CD4-positive, alpha-beta T cell treated with Interleukin-12 subunit alpha and Interleukin-12 subunit beta, for 1 hour (primary cell): ENCODE results near the gene ELK4.

Source experiments
- DNase-seq: peaks from one replicate; pipeline ENCODE4 v3.0.0-alpha.2; 2020

The ELK4 gene

DNA sequence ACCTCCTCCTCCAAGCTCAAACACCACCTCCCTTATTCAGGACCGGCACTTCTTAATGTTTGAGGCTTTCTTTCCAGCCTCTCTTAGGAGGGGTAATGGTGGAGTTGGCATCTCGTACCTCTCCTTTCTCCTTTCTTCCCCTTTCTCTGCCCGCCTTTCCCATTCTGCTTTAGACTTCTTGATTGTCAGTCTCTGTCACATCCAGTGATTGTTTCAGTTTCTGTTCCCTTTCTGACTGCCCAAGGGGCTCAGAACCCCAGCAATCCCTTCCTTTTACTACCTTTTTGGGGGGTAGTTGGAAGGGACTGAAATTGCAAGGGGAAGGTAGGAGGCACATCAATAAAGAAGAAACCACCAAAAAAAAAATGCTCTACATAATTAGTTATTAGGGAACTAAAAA is 5.6 kb downstream of the ELK4 start:
- DNase-seq: no peak

DNA sequence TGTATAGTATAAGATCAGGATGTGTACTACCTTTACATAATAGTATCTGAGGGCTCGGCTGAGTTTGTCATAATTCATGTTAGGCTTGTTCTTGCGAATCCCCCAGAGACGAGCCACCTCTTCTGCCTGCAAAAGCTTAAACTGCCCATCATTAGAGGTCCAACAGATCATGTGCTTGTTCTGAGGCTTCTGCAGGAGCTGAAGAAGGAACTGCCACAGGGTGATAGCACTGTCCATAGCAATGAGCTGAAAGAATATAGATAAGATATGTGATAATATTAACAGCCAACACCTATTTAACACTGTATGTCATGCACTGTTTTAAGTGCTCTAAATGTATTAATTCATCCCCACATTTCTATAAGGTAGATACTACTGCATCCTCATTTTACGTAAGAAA is 8.2 kb downstream of the ELK4 start:
- no peak for DNase-seq

DNA sequence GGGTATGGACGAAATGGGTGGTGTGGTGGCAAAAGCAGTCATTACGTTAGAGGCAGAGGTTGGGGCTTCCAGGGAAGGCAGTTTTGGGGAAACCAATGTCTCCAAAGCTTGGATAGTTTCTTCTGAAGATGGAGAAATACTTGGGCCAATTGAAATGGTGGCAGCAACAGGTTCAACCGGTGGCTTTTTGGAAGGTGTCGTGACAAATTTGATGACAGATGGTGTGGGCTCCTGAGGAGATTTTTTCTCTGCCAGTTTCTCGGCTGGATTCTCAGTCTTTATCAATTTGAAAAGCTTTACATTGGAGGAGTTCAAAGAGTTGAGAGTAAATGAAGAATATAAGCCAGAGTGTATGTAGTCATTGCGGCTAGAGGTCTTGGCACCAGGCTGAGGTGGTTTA is 11.5 kb downstream of the ELK4 start:
- DNase-seq: no peak

DNA sequence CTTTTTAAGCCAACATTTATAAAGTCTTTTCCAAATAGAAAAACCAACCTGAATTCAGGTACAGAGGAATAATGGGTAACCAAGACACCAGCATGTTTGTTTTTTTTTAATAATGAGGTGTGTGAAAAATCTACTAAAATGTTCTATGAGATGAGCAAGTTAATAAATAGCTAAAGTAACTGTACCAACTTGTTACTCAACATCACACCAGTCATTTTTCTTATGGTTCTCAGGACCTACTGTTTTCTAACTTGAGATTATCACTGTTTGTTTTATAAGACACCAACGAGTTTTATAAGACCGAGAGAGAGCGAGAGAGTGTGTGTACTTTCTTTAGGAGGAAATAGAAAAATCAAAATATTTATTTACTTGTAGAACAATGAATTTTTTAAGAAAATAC is 12.4 kb downstream of the ELK4 start:
- DNase-seq: no peak

DNA sequence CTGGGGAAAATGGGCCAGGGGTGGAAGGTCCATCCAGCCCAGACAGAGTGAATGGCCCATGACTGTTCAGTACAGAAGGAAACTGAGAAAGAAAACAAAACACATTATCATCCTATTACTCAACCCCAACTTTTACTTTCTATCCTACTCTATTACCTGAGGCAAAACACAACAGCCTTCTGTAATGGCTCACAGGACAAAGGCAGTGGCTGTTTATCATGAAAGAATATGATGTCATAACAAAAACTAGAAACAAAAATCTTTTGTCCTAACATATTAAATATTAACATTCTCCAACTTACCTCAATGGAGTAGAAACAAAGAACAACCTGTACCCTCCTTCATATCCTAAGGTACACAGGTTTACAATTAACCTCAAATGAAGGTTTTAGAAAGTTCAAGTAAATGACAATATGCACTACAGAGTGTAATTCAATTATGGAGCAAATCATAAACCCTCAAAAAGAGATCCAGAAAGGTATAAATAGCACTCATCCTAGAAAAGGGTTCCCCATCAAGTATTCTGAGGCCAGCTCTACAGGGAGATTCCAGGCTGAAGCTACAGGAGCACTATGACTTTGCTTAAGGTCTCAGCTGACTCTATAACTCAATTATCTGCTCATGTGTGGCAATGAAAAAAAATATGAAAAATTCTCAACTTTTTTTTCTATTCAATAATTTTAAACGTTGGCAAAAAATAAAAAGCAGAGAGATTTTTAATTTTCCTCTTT is 15.1 kb downstream of the ELK4 start:
- no peak for DNase-seq

DNA sequence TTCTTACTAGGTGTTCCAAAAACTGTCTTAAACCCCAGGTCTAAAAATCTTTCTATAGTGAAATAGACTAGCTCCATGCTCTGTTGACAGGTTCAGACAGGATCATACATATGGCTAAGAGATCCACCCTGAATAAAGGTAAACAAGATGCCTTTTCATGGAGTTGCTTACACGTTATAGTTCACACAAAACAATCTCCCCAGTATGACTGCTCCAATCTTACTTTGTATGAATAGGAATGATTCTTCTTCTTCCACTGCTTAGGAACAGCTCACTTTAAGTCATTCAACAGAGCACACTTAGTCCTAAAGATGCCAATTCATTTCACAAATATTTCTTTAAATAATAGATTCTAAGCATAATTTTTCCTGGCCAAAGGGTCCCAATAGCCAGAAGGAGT is 16.0 kb downstream of the ELK4 start:
- no peak for DNase-seq

DNA sequence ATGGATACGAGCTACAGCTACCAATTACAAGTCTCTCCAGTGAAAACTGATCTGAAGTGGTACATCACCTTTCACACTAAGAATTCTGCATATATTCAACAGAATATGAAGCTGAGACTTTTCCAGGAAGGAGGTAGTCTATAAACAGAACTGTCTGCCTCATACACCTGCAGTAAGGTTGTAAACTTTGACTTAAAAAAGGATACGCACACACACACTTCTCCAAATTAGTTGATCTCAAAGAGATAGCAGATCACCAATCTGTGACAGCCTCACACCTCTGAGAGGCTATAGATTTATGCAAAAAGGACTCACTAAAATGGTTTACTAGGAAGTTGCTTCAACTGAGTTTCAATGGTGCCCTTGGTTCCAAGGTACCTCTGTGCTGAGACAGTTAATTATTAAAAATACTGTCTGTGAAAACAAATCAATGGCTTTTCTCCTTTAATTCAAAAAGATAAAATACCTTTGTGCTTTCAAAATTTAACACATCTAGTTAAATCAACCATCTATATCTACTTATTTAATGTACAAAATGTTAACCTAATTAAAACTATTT is 17.9 kb downstream of the ELK4 start:
- DNase-seq: no peak

DNA sequence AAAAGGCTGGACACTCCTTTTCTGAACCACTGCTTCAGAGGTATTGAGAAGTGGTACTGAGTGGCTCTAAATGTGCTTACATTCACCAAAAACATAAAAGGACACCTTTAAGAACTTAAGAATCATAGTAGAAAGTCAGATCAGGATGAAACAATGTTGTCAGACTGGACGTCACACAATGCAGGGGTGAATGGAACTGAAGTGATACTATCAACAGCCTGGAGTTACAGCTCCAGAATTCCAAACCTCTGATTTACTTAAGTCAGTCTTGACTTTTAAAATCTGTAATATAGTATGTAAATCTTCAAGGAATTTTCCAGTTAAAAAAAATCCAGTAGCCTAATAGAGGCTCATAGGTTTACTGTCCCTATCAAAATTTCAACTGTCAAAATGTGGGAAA is 19.3 kb downstream of the ELK4 start:
- DNase-seq: no peak

DNA sequence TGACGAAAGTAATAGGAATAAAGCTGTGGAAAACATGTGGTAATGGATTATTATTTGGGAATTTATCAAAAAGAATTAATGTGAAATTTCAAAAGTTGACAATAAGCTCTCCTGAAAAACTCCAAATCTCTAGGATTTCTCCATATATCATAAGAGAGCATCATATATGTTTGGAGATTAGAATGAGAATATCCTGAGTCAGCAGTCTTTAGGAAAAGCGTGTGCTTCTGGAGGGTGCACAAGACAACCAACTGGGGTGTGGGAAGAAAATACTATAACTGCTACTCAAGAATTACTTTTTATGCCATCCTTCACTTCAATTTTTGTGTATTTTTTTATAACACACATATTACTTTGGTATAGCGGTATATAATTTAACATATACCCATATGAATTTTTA is 19.7 kb downstream of the ELK4 start:
- DNase-seq: no peak

DNA sequence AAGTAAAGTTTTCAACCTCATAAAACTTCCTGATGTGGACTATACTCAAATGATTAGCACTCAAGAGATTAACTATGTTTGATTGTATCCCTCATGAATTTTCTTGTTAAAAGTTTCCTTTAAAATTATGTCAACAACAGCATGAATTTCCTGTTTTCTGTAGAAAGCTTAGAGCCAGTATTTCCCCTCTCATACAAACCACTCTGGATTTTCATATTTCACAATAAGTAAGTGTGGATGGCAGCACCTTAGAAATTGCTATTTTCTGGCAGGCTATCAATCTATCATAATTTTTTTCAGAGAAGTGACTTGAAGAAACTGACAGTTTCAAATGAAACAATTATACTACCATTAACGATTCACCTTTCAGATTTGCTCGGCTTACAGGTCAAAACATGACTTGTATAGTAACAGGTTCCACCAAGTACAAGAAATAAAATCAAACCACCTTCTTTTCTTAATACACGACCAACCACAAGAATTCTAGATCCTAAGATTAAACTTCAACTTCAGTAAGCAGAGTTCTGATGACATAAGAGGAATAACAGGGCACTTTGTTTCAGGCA is 20.8 kb downstream of the ELK4 start:
- no peak for DNase-seq

DNA sequence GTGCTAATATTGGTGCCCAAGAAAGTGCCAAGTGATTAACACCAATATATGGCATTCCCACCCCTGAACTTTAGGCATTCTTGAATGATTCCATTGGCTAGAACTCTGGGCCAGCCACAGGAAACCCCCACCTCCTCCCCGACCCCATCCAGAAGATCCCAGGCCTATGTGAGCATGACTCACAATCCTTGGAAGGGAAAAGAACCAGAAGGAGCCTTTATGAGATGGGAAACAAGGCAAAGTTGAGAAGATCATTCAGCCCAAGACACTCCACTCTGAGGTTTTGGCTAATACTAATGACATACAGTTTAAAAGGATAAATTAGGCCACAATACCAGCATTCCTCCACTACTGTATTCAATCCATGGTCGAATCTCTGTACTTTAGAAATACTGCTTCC is 21.8 kb downstream of the ELK4 start:
- DNase-seq: no peak

DNA sequence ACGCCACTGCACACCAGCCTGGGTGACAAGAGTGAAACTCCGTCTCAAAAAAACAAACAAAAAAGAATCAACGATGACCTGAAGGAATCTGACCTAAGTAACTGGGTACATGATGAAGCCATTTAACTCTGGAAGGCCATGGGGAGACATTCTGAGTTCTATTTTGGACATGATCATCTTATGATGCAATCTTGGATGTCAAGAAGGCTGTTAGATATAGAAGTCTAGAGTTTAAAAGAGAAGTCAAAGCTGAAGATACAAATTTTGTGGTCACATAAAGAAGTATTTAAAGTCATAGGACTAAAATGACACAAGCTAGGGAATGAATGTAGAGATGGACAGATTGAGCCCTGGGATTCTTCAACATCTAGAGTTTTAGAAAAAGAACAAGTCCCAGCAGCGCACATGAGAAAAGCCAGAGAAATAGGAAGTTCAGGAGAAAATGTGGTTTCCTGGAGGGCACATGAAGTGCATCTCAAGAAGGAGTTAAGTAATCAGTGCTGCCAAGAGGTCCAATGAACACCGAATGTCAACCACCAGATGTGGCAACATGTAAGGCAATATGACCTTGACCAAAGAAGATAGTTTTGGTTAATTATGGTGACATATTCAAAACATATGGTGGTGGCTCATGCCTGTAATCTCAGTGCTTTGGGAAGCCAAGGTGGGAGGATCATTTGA is 26.8 kb downstream of the ELK4 start:
- no peak for DNase-seq

DNA sequence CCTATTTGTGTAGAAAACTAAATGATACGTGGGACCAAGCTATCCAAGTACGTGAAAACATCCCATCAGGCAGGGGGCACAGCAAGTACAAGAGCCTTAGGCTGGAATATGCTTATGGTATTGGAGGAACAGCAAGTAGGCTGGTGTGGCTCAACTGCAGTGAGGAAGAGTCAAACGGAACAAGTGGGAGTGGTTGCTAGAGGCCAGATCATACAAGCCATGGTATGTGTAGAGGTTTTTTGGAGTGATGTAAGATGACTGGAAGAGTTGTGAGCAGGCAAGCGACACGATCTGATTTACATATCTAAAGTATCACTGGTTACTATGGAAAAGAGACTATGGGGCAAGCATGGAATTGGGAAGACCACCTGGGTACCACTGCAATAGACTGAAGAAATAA is 27.8 kb downstream of the ELK4 start:
- DNase-seq: no peak

DNA sequence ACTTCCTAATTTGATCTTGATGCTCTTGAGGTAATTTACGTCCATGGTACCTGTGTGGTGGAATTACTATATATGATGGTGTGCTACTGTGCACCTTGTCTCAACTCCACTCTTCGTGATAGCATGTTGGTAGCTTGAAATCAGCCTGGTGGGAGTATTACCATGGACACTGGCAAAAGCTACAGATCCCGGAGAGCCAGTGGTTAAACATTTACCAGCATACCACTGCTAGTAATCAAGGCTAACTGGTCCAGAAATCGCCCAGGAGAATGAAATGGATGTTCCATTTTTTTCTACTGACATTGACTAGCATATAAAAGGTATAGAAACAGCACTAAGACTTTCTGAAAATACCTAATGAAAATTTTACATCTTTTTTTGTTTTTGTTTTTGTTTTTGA is 30.6 kb downstream of the ELK4 start:
- no peak for DNase-seq

DNA sequence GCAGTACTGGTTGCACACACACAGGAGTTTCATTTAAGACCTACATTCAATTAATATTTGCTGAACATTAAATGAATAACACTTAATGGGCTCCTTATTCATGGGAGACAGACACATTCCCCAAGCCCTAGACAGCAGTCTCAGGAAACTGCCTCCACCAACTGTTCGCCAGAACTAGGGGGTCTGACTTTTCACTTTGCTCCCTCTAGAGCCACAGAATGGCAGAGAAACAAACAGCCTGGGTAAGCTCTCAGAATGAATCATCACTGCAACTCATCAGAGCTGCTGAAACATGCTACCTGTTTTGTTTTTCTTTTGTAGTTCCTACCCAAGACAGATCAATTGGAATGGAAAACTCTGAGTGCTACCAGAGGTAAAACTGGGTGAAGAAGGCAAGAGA is 31.7 kb downstream of the ELK4 start:
- no peak for DNase-seq

DNA sequence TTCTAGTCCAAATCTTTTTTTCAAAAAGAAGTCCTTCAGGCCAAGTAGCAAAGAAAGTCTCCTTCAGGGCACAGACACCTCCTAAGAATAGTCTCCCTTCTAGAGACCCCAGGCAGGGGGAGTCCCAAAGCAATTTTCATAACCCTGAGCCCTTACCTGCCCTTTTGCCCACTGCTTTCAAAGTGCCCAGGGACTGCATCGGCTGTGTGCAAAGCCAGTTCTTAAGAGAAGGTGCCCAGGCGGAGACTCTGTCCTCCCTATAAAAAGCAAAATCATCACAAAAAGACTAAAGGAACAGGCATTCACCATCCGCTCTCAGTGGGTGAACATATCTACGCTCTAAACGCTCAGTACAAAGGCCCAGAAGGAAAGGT is 32.2 kb downstream of the ELK4 start:
- no peak for DNase-seq

DNA sequence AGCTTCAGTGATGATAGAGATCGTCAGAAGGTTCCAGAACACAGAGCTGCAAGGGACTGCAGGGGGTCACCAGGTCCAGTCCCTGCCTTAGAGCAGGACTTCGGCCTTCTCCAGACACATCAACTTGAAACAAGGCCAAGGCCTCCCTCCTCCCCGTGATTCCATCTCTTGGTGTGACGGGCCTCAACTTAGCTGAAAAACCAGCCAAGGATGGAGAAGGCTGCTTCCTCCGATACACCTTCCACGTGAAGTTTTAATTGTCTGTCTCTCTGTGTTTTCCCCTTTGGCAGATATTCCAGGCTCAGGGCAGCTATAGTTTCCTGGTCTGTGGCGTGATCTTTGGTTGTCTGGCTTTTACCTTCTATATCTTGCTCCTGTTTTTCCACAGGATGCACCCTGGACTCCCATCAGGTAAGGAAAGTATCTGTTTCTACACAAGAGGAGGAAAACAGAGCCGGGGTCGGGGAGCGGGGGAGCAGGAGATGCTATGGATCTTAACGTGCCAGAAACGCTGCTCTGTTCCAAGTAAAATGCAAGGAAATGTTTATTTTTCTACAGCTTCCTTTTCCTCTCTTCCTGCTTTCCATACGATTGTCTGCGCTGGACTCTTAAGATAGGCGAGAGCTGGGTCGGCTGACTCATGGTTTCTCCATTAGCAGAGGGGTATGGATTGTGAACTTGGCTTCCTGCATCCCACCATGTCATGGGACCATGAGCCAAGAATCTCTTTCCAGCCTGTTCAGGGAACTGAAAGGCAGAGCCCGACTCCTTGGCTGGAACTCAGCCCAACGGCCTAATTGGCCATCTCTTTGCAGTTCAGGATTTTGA is 32.8 kb downstream of the ELK4 start:
- DNase-seq: no peak

DNA sequence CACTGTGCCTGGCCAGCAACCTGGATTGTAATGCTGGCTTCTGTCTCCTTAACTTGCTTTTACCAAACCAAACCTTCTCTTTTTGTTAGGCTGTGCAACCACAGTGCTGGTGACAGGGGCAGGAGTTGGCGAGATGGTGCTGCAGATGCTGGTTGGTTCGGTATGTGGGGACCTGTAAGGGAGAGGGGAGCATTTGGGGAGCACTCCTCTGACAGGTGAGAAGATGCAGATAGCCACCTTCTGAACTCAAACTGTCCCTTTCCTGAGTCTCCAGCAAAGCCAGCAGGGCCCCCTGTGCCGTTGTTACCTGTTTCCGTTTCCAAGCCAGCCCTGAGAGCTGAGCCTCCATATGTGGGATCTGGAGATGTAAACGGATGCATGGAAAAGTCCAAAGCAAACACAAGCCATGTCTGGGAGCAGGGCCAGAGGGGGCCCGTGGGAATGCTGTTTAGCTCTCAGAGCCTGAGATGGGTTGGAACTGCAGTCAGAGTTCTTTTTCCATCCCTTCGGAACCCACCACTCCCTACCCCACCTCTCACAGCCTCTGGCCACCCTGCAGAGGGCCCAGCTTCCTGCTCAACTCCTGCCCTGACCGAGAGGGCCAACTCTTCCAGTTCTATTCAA is 34.0 kb downstream of the ELK4 start:
- no peak for DNase-seq

DNA sequence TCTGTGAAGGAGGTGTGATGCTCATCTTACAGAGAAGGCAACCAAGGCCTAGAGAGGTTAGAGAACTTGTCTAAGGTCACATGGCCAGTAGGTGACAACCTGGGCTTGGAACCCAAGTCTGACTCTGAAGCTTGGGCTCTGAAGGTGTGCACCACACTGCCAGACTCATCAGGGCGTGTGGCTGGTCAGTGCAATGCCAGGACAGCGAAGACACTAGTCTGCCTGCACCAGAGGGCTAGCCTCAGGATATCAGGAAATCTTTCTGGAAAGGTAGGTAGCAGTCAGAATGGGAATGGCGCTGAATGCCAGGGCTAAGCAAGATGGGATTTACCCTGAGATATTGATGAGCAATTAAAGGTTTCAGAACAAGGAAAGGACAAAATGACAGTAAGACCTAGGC is 34.9 kb downstream of the ELK4 start:
- DNase-seq: no peak

DNA sequence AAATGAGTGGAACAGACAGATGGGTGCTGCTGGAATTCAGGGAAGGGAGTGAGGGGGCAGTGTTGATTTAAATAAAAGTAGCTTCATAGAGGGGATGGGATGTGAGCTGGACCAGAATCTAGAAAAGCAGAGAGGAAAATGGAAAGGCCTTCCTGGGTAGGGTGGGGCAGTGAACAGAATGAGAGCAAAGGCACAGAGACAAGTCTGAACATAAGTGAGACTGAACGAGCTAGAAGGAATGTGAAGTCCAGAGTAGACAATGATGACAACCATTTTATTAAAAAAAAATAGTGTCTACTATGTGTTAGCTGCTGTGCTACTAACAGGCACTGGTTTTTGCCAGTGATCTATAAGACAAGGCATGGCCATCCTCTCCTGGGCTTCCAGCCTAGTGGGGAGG is 36.0 kb downstream of the ELK4 start:
- DNase-seq: no peak

DNA sequence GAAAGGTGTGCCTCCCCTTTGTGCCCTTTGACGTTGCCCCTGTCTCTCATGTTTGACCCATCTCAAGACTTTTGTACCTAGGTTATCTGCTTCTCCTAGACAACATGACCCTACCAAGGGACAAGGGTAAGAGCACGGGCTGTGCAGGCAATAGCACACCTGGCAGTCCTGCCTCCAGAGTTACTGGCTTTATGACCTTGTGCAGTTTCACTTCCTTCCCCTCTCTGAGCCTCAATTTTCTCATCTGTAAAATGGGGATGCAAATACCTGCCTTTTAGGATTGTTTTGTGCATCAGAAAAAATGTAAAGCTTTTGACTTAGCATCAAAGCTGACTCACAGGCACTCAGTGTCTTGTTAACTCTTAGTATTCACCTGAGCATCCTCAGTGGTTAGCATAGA is 36.4 kb downstream of the ELK4 start:
- DNase-seq: no peak

DNA sequence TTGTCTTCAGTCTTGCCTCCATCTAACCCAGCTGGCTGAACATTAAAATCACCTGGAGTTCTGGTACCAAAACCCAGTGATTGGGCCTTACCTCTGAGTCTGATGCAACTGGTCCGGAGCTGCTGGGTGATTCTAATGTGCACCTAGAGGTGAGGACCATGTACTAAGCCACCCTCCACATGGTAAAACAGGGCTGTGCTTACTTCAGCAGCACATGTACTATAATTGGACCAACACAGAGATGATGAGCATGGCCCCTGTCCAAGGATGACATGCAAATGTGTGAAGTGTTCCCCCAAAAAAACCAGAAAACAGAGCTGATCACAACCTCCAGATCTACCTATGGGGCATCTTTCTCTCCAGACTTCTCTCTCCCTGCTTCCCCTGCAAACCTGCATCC is 37.0 kb downstream of the ELK4 start:
- DNase-seq: no peak

DNA sequence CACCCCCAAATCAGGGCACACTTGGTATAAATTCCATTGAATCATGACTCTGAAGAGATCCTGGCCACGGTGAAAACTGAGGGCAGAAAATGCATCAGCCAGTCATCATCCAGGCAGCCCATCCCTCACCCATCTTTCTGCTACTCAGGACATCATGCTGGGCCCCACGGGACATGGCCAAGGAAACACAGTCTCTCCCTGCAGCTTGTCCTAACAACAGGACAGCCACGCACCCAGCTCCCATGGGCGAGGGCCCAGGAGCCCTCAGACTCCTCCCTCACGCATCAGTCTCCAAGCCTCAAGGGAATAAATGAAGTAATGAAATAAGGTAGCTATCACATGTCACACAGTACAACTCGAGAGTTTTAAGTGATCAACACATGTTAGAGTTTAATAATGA is 37.8 kb downstream of the ELK4 start:
- no peak for DNase-seq
